ENCODE data around the gene ISM2.

GRCh38 chr14:77475432-77476115, 23.0 kb downstream of the ISM2 start:
- no peak for TF ChIP-seq NFIC (IDR thresholded peaks at IDR 0.05)
- TF ChIP-seq FOXA1 (IDR thresholded peaks at IDR 0.05; ENCODE audit: borderline replicate concordance), result no peak
- TF ChIP-seq, protein P1, sequence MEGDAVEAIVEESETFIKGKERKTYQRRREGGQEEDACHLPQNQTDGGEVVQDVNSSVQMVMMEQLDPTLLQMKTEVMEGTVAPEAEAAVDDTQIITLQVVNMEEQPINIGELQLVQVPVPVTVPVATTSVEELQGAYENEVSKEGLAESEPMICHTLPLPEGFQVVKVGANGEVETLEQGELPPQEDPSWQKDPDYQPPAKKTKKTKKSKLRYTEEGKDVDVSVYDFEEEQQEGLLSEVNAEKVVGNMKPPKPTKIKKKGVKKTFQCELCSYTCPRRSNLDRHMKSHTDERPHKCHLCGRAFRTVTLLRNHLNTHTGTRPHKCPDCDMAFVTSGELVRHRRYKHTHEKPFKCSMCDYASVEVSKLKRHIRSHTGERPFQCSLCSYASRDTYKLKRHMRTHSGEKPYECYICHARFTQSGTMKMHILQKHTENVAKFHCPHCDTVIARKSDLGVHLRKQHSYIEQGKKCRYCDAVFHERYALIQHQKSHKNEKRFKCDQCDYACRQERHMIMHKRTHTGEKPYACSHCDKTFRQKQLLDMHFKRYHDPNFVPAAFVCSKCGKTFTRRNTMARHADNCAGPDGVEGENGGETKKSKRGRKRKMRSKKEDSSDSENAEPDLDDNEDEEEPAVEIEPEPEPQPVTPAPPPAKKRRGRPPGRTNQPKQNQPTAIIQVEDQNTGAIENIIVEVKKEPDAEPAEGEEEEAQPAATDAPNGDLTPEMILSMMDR (IDR thresholded peaks at IDR 0.05 in 2 of 3, conservative IDR thresholded peaks at IDR 0.05 in 1 of 3; ENCODE audit: insufficient read depth in 2 of 3, low read depth in 1 of 3, low read length in 3 of 3), result no peak
- no peak for TF ChIP-seq MXI1 (IDR thresholded peaks at IDR 0.05; ENCODE audit: low read depth, low read length)
- no peak for TF ChIP-seq POU5F1 (IDR thresholded peaks at IDR 0.05; ENCODE audit: borderline replicate concordance, low read depth, low read length, partially characterized antibody)
- no peak for TF ChIP-seq CBX3 (IDR thresholded peaks at IDR 0.05; ENCODE audit: borderline replicate concordance in 1 of 2, low read length in 2 of 2)
- TF ChIP-seq, protein P2, sequence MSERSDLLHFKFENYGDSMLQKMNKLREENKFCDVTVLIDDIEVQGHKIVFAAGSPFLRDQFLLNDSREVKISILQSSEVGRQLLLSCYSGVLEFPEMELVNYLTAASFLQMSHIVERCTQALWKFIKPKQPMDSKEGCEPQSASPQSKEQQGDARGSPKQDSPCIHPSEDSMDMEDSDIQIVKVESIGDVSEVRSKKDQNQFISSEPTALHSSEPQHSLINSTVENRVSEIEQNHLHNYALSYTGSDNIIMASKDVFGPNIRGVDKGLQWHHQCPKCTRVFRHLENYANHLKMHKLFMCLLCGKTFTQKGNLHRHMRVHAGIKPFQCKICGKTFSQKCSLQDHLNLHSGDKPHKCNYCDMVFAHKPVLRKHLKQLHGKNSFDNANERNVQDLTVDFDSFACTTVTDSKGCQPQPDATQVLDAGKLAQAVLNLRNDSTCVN (CRISPR knock-in tag; IDR thresholded peaks at IDR 0.05), result no peak
- TF ChIP-seq ELF1 (tag; IDR thresholded peaks at IDR 0.05), result no peak
- TF ChIP-seq GATAD2B (IDR thresholded peaks at IDR 0.05; ENCODE audit: borderline replicate concordance), result no peak
